C4-2B (cell line): ENCODE data around the gene BNC2.

ENCODE experiments used
- ZFX ChIP-seq: fragments of 450-650 bp; IDR thresholded peaks from 2 replicates; pipeline ENCODE4 v1.6.1; 2017
- TF ChIP-seq, protein P1 (sequence below): fragments of 450-650 bp; conservative IDR thresholded peaks from 2 replicates; pipeline ENCODE4 v1.5.1; 2017; ENCODE audit warnings: mild to moderate bottlenecking

DNA sequence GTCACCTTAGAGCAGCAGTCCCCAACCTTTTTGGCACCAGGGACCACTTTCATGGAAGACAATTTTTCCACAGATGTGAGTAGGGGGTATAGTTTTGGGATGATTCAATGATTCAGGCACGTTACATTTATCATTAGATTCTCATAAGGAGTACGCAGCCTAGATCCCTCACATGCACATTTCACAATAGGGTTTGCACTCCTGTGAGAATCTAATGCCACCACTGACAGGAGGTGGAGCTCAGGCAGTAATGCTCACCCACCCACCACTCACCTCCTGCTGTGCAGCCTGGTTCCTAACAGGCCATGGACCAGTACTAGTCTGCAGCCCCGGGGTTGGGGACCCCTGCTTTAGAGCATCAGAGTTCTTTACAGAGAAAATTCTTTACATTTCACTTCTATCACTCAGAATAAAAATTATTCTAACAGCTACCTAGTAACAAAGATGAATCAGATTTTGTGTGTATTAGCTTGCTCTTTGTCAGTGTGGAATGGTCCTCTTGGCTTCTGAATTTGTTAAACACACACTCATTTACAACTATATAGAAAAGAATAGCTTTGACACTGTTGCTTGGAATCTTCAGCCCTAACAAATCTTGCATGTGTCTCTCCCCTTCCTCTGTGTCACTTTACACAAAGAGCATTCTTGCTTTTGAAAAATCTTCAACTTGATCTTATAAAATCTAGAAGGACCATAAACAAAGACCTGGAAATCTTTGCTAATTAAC lies 438.6 kb downstream of the BNC2 start:
- TF ChIP-seq, protein P1, sequence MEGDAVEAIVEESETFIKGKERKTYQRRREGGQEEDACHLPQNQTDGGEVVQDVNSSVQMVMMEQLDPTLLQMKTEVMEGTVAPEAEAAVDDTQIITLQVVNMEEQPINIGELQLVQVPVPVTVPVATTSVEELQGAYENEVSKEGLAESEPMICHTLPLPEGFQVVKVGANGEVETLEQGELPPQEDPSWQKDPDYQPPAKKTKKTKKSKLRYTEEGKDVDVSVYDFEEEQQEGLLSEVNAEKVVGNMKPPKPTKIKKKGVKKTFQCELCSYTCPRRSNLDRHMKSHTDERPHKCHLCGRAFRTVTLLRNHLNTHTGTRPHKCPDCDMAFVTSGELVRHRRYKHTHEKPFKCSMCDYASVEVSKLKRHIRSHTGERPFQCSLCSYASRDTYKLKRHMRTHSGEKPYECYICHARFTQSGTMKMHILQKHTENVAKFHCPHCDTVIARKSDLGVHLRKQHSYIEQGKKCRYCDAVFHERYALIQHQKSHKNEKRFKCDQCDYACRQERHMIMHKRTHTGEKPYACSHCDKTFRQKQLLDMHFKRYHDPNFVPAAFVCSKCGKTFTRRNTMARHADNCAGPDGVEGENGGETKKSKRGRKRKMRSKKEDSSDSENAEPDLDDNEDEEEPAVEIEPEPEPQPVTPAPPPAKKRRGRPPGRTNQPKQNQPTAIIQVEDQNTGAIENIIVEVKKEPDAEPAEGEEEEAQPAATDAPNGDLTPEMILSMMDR: no peak
- no peak for TF ChIP-seq ZFX
